Esophagus muscularis mucosa (tissue), 4 donors: Measurements from ENCODE around the gene PCDH15.

ENCODE experiments used
- CTCF ChIP-seq, 3 experiments: fragments of 200-600 bp in 2 of 3; fragments of 450-650 bp in 1 of 3; sonication (generic) in 2 of 3; IDR thresholded peaks; one replicate each; pipeline ENCODE4 v1.5.1; 2017 to 2019; ENCODE audit warnings: antibody characterized with exemption in 3 of 3, mild to moderate bottlenecking in 2 of 3, moderate library complexity in 1 of 3
- EP300 ChIP-seq: sonication (generic); formaldehyde crosslinking; IDR thresholded peaks from one replicate; pipeline ENCODE4 v1.6.1; 2017; ENCODE audit warnings: antibody characterized with exemption
- POLR2A ChIP-seq: fragments of 450-650 bp; IDR thresholded peaks from one replicate; pipeline ENCODE4 v1.6.1; 2017; ENCODE audit warnings: antibody characterized with exemption, moderate library complexity, mild to moderate bottlenecking, low read depth
- POLR2AphosphoS5 ChIP-seq, 2 donors: sonication (generic); formaldehyde crosslinking; IDR thresholded peaks; one replicate each; pipeline ENCODE4 v1.6.1; 2017; ENCODE audit warnings: antibody characterized with exemption in 2 of 2

- TF ChIP-seq CTCF (IDR thresholded peaks at IDR 0.05) (no peak), POLR2AphosphoS5 (IDR thresholded peaks at IDR 0.05) (no peak), POLR2A (no peak), EP300 (no peak)
Observed at GRCh38 chr10:54096892-54097291, 704.1 kb downstream of the PCDH15 start.
